ENCODE measurements around the gene ANKS1B.

ANKS1B gene

GRCh38 chr12:98745578-98746391 is 1239.0 kb downstream of the ANKS1B start:
- no peak for DNase-seq (ENCODE audit: low read depth)
- TF ChIP-seq, protein P1, sequence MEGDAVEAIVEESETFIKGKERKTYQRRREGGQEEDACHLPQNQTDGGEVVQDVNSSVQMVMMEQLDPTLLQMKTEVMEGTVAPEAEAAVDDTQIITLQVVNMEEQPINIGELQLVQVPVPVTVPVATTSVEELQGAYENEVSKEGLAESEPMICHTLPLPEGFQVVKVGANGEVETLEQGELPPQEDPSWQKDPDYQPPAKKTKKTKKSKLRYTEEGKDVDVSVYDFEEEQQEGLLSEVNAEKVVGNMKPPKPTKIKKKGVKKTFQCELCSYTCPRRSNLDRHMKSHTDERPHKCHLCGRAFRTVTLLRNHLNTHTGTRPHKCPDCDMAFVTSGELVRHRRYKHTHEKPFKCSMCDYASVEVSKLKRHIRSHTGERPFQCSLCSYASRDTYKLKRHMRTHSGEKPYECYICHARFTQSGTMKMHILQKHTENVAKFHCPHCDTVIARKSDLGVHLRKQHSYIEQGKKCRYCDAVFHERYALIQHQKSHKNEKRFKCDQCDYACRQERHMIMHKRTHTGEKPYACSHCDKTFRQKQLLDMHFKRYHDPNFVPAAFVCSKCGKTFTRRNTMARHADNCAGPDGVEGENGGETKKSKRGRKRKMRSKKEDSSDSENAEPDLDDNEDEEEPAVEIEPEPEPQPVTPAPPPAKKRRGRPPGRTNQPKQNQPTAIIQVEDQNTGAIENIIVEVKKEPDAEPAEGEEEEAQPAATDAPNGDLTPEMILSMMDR (conservative IDR thresholded peaks at IDR 0.05; ENCODE audit: control insufficient read depth, insufficient read depth, low read depth, low read length), result no peak
- H3K4me3 ChIP-seq (ENCODE audit: control insufficient read depth, low read depth, low read length), result peak overlapping the region; percentile 43

GRCh38 chr12:98744680-98745079 is 1240.1 kb downstream of the ANKS1B start:
- no peak for DNase-seq (ENCODE audit: low read depth)
- no peak overlapping the region for H3K4me3 ChIP-seq (ENCODE audit: control insufficient read depth, low read depth, low read length)

DNA sequence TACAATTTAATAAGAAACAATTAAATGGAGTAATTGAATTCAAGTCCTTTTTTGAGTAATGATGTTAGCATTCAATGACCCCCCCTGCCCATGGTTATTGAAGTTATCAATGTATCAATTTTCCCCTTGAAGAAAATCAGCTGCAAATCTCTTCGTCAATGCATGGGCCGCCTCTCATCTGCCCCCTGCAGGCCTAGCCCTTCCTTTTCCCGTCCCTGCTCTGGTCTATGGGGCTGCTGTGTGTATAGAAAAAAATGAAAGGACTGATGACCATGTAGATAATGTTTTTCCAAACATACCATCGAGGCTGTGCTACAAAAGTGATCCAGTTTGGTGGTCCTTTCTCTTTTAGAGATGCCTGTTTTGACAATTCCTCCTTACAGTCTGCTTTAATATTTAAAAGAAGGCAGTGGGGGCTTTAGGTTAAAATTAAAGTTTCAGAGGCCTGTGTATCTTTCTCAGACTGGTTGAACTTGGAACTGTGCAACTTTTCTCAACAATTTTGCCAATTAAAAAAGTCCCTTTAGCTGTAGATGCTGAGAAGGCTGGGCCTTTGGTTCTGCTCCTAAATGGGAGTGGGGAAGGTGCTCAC is 1241.3 kb downstream of the ANKS1B start:
- TF ChIP-seq, protein P1 (conservative IDR thresholded peaks at IDR 0.05; ENCODE audit: control insufficient read depth, insufficient read depth, low read depth, low read length), result peak; percentile 51
- no peak for DNase-seq (ENCODE audit: low read depth)
- no peak overlapping the region for H3K4me3 ChIP-seq (ENCODE audit: control insufficient read depth, low read depth, low read length)

More at GRCh38 chr12:98744680-98745079, 1240.1 kb downstream of the ANKS1B start:
- TF ChIP-seq, protein P1 (conservative IDR thresholded peaks at IDR 0.05; ENCODE audit: control insufficient read depth, insufficient read depth, low read depth, low read length), result no peak

DNA sequence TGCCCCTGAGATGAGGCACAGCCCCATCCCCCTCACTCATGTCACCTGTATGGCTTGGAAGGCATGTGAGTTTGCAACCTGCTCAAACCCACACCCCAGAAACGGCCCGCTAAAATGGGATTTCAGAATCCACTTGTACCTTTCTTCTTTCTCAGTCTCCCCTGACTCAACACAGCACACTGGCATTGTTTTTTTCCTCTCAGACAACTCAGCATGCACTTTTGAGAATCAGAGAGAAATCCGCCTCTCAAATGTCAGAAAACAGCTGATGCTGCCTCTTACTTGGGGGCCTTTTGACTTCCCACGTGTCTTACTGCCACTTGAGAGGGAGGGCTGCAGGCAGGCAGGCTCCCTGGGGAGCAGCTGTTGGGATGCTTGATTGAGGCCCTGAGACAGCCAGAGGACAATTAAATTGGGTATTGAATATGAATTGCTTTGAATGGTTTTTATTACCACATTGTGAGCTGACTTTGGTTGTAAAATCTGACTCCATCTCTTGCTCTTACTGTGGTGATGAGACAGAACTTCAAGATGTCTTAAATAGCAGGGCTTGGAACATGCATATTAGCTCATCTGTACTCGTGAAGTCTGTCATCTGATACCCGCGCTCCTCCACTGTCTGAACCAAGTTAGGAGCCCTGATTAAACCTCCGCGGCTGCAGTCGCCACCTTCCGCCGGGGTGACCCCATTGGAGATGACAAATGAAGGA is 1243.0 kb downstream of the ANKS1B start:
- no peak for DNase-seq (ENCODE audit: low read depth)
- TF ChIP-seq, protein P1 (conservative IDR thresholded peaks at IDR 0.05; ENCODE audit: control insufficient read depth, insufficient read depth, low read depth, low read length), result no peak
- H3K4me3 ChIP-seq (ENCODE audit: control insufficient read depth, low read depth, low read length), result no peak overlapping the region

DNA sequence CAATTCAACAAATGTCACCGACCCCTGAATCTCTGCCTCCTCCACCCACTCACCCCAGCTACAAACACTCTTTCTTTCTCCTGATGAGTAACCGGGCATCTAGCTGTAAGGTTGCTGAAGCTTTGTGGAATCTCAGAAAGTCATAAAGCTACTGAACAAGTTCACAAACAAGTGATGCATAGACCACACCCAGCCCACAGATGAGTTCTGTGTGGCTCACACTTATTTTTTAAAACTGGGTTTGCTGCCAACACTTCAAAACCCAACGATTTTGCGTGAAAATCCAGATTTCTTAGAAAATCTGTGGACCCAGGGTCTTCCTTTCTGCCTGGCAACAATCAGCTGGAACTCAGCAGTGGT is 1243.6 kb downstream of the ANKS1B start:
- peak; percentile 38 for DNase-seq (ENCODE audit: low read depth)
- TF ChIP-seq, protein P1 (conservative IDR thresholded peaks at IDR 0.05; ENCODE audit: control insufficient read depth, insufficient read depth, low read depth, low read length), result no peak
- H3K4me3 ChIP-seq (ENCODE audit: control insufficient read depth, low read depth, low read length), result no peak overlapping the region

DNA sequence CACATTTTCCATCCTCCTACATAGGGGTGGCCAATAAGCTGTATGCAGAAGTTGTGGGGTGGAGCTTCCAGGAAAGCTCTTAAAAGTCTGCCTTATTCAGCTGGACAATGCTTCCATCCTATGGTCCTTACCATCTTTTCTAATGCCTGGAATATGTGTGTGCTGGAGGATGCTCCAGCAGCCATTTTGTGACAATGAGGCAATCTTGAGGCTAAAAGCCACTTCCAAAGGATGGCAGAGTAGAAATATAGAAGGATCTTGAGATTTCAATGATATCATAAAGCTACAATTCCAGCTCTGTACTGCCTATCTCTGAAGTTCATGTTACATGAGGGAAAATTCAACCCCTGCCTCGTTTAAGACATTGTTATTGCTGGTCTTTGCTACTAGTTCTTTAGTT is 1244.0 kb downstream of the ANKS1B start:
- TF ChIP-seq, protein P1 (conservative IDR thresholded peaks at IDR 0.05; ENCODE audit: control insufficient read depth, insufficient read depth, low read depth, low read length), result no peak
- DNase-seq (ENCODE audit: low read depth), result no peak

More for the DNA sequence above, 1244.0 kb downstream of the ANKS1B start:
- no peak overlapping the region for H3K4me3 ChIP-seq (ENCODE audit: control insufficient read depth, low read depth, low read length)

Measured in fibroblast of mammary gland (primary cell).